ENCODE results near the gene APLNR.

APLNR gene

DNA sequence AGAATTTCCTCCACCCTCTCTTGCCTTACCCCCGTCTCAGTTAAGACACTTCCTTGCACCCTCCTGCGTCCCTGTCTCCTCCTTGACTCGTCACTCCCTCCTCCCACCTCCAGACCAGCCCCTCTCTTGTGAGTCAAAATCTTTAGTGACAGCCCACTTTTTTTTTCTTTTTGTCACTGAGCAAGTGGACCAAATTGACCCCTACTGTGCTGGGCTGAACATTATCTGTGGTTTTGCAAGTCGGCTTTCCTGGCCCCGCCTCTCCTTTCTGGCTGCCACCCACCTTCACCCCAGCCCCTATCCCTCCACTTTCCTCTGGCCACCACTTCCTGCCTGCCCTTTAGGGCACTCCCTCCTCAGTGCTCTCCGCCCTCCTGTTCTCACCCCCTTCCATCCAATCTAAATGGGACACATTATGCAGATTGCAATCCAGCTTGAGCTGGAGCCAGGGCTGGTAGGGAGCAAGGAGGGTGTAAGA lies at the start of gene APLNR:
TSS of gene APLNR (minus strand) at position 47 of the 478 bp plus-strand sequence. CDS start 246 bp downstream, outside the sequence.
- in situ Hi-C loops (cut with HindIII; ENCODE audit: low sequenced_read_pairs), result no loop called here

DNA sequence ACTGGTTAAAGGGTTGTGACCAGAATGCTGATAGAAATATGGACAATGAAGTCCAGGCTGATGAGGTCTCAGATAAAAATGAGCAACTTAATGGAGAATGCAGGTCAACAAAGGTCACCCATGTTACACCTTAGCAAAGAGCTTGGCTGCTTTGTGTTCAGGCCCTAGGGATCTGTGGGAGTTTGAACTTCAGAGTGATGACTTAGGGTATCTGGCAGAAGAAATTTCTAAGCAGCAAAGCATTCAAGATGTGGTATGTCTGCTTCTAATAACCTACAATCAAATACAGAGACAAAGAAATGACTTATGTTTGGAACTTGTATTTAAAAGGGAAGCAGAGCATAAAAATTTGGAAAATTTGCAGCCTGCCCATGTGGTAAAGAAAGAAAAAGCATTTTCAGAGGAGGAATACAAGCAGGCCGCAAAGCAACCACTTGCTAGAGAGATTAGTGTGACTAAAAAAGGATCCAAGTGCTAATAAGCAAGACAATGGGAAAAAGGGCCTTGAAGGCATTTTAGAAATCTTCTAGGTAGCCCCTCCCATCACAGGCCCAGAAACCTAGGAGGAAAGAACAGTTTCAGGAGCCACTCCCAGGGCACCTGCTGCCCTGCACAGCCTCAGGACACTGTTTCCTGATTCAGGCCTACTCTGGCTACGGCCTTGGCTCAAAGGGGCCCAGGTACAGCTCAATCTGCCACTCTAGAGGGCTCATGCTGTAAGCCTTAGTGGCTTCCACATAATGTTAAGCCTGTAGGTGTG lies 46.4 kb upstream of the APLNR start:
- in situ Hi-C loops (cut with HindIII; ENCODE audit: low sequenced_read_pairs), result loop anchor here (10.0 kb wide), 1 partner anchor 439 kb away; no protein-coding TSS in a partner anchor

DNA sequence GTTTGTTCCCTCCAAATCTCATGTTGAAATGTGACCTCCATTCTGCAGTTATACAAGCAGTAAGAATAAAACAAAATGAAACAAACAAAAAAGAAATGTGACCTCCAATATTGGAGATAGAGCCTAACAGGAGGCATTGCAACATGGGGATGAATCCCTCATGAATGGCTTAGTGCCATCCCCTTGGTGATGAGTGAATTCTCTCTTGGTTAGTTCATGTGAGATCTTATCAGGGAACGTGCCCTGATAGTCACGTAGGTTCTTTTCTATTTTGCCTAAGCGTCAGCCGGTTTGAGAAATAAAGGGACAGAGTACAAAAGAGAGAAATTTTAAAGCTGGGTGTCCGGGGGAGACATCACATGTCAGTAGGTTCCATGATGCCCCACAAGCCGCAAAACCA lies 44.5 kb upstream of the APLNR start:
- in situ Hi-C loops (cut with HindIII; ENCODE audit: low sequenced_read_pairs), result loop anchor here (10.0 kb wide), 1 partner anchor 437 kb away; no protein-coding TSS in a partner anchor

DNA sequence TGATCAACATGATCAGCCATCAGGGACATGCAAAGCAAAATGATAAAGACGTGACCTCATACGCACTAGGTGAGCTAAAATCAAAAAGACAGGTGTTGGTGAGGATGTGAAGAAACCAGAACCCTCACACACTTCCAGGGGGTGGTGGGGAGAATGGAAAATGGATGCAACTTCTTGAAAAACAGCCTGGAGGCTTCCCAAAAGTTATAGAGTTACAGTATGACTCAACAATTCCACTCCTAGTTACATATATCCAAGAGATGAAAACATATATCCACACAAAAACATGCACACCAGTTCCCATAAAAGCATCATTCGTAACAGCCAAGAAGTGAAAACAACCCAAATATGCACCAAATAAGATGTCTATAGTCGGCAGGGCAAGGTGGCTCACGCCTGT lies 42.1 kb upstream of the APLNR start:
- in situ Hi-C loops (cut with HindIII; ENCODE audit: low sequenced_read_pairs), result no loop called here

DNA sequence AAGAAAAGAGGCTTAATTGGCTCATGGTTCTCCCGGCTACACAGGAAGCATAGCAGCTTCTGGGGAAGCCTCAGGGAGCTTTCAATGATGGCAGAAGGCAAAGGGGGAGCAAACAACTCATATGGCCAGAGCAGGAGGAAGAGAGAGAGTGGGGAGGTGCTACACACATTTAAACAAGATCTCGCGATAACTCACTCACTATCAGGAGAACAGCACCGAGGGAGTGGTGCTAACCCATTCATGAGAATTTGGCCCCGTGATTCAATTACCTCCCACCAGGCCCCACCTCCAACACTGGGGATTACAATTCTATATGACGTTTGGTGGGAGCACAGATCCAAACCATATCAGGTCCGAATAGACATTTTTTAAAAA lies 41.7 kb upstream of the APLNR start:
- in situ Hi-C loops (cut with HindIII; ENCODE audit: low sequenced_read_pairs), result no loop called here

DNA sequence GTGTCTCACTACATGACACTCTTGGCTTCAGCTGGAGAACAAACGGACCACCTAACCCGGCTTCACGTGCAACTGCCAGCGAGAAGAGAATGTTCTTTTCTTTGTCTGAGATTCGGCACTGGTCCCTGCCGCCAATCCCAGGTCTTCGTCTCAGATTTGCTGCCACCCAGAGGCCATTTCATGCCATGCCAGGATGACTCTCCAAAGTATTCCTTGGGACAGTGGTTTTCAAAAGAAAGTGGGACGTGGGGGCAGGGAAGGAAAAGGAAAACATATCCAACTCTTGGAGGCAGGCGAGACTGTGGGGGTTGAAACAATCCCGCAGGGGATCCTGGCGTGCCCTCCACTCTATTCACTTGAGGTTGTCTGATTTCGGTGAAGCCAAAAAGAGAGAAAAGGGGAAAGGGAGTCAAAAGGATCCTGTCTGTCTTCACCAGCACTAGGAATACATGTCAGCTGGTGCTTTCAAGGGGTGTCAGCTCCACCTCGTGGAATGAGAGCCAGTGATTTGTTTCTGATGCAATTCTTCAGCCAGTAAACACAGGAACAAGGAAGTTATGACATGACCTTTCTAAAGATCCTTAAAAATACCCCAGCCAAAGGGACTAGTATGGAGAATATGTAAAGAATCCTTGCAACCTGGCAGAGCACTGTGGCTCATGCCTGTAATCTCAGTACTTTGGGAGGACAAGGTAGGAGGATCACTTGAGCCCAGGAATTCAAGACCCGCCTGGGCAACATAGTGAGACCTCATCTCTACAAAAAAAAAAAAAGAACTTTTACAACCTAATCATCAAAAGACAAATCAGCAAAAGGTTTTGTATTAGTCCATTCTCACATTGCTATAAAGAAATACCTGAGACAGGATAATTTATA lies 41.0 kb upstream of the APLNR start:
- in situ Hi-C loops (cut with HindIII; ENCODE audit: low sequenced_read_pairs), result no loop called here

GRCh38 chr11:57276971-57277675 lies 40.1 kb upstream of the APLNR start:
- in situ Hi-C loops (cut with HindIII; ENCODE audit: low sequenced_read_pairs), result no loop called here

GRCh38 chr11:57276169-57276970 lies 39.3 kb upstream of the APLNR start:
- in situ Hi-C loops (cut with HindIII; ENCODE audit: low sequenced_read_pairs), result no loop called here

- in situ Hi-C loops (cut with HindIII; ENCODE audit: low sequenced_read_pairs), result no loop called here
These were observed 38.5 kb upstream of the APLNR start for GRCh38 chr11:57275582-57275981.

- in situ Hi-C loops (cut with HindIII; ENCODE audit: low sequenced_read_pairs), result no loop called here
These were observed 38.0 kb upstream of the APLNR start for GRCh38 chr11:57274904-57275498.

DNA sequence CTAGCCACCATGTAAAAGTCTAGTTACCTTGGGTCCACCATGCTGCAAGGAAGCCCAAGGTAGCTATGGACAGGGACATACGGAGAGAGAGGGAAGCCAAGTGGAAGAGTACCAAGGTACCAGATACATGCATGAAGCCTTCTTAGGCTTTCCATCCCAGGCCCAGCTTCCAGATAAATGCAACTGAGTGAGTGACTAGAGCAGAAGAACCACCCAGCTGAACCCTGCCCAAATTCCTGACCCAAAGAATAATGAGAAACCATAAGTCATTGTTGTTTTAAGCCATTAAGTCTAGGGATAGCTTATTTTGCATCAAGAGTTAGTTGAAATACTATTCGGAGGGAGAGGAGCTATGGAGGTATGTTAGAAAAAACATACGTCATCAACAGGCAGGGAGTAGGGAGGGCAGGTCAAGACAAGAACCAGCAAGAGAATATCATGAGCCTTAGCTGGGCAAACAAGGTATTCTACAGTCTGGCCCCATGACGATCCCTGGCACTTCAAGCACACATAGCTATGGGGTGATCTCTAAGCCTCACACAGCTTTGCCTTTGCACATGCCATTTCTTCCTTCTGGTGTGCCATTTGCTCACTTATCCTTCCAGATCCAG lies 36.5 kb upstream of the APLNR start:
- in situ Hi-C loops (cut with HindIII; ENCODE audit: low sequenced_read_pairs), result no loop called here

DNA sequence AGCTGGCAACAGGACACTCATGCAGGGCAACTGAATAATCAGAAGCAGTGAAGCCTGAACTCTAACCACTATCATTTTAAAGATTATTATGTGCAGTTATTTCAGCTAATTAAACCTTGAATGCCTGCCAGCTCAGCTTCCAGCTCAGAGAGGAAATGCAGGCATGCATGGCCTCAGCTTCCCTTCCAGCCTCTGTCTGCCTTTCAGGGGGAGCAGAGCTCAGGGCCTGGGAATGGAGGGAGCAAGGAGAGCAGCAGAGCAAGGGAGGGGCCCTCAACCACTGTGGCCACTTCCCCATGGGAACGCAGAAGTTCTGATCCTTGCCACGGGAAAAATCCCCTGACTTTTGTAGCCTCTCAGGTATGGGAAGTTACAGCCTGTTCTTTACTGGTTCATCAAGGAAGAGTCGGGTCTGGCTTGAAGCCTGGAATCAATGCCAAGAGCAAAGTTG lies 32.5 kb upstream of the APLNR start:
- in situ Hi-C loops (cut with HindIII; ENCODE audit: low sequenced_read_pairs), result no loop called here

DNA sequence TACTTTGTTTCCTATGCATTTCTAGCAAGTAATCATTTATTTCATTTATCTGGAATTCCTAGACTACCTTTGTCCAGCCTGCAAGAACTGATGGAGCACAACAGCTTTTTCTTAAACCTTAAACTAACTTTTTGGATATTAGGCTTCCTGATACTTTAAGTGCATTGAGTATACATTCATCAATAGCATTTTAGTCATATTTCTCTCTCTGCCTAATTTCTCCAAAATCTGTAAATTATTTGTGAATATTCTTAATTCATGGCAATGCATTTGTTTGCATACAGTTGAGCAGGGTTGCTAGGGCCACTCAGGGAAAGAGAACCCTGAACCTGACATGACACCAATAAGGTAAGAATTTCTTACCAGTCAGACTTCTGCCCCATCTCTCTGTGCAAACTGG lies 29.1 kb upstream of the APLNR start:
- in situ Hi-C loops (cut with HindIII; ENCODE audit: low sequenced_read_pairs), result no loop called here

- in situ Hi-C loops (cut with HindIII; ENCODE audit: low sequenced_read_pairs), result no loop called here
These were observed 26.3 kb upstream of the APLNR start for GRCh38 chr11:57263351-57263750.

- in situ Hi-C loops (cut with HindIII; ENCODE audit: low sequenced_read_pairs), result no loop called here
These were observed 25.1 kb upstream of the APLNR start for GRCh38 chr11:57262157-57262556.

GRCh38 chr11:57260937-57261783 lies 24.1 kb upstream of the APLNR start:
- in situ Hi-C loops (cut with HindIII; ENCODE audit: low sequenced_read_pairs), result no loop called here

DNA sequence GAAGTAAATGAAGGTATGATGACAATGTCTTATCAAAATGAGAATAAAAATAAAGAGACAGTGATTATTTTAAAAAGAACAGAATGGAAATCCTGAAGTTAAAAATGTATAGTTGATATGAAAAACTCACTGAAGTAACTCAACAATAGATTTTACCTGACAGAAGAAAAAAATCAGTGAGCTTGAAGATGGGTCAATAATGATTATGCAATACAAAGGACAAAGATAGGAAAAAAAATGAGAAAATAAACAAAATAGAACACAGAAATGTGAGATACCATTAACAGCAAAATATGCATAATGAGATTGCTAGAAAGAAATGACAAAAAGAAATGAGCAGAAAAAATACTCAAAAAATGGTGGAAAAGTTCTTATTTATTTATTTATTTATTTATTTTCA lies 19.1 kb upstream of the APLNR start:
- in situ Hi-C loops (cut with HindIII; ENCODE audit: low sequenced_read_pairs), result no loop called here

- in situ Hi-C loops (cut with HindIII; ENCODE audit: low sequenced_read_pairs), result no loop called here
These were observed 18.6 kb upstream of the APLNR start for GRCh38 chr11:57255618-57256017.

- in situ Hi-C loops (cut with HindIII; ENCODE audit: low sequenced_read_pairs), result no loop called here
These were observed 17.6 kb upstream of the APLNR start for GRCh38 chr11:57254631-57255030.
